Measurements from ENCODE around the gene PI4K2B. TPM values are rescaled to one million over a fixed set of nuclear protein-coding genes. Genes with fewer than 3 reads are reported as not detected.

The PI4K2B gene
- total and polyA plus RNA-seq, 2 of the 13 experiments (the other 11 are each of a cell fraction or from before 2014, with no cell fraction given), result 6.9 to 25.8 TPM

- TF ChIP-seq RARG (CRISPR knock-in tag; IDR thresholded peaks at IDR 0.05; ENCODE audit: low read depth), result no peak
- no peak for TF ChIP-seq HIC2 (CRISPR knock-in tag; IDR thresholded peaks at IDR 0.05; ENCODE audit: low read depth)
- TF ChIP-seq ZNF331 (CRISPR knock-in tag; IDR thresholded peaks at IDR 0.05), result peak; percentile 88
- TF ChIP-seq THAP11 (CRISPR knock-in tag; IDR thresholded peaks at IDR 0.05), result peak; percentile 95
- no peak for TF ChIP-seq ZFYVE20 (CRISPR knock-in tag; IDR thresholded peaks at IDR 0.05; ENCODE audit: borderline replicate concordance, low read depth)
- TF ChIP-seq RBM39 (IDR thresholded peaks at IDR 0.05; ENCODE audit: low read depth, low read length, poor library complexity, severe bottlenecking), result peak; percentile 85
- TF ChIP-seq RORA (CRISPR knock-in tag; IDR thresholded peaks at IDR 0.05), result no peak
- TF ChIP-seq AHR (CRISPR knock-in tag; IDR thresholded peaks at IDR 0.05), result peak; percentile 95
- peak; percentile 76; the same call in 1 of the 2 replicates for TF ChIP-seq ZNF766 (CRISPR knock-in tag; IDR thresholded peaks at IDR 0.05; ENCODE audit: borderline replicate concordance)
- TF ChIP-seq ZFP36 (IDR thresholded peaks at IDR 0.05; ENCODE audit: borderline replicate concordance, low read depth, low read length, partially characterized antibody), result no peak
- TF ChIP-seq ZNF337 (CRISPR knock-in tag; IDR thresholded peaks at IDR 0.05; ENCODE audit: borderline replicate concordance, low read depth), result peak; percentile 84; the same call in 1 of the 2 replicates
- peak; percentile 89 for TF ChIP-seq ZNF274 (CRISPR knock-in tag; IDR thresholded peaks at IDR 0.05)
- TF ChIP-seq DNMT1 (CRISPR knock-in tag; IDR thresholded peaks at IDR 0.05), result 0 out of 2 replicates have a peak, but pooled peaks have one; percentile 12
- TF ChIP-seq ZNF609 (CRISPR knock-in tag; IDR thresholded peaks at IDR 0.05; ENCODE audit: borderline replicate concordance), result peak; percentile 25; the same call in 1 of the 2 replicates
- no peak for TF ChIP-seq ZNF773 (CRISPR knock-in tag; IDR thresholded peaks at IDR 0.05; ENCODE audit: borderline replicate concordance)
- TF ChIP-seq NR2F6 (IDR thresholded peaks at IDR 0.05), result peak; percentile 48
- peak; percentile 78 for TF ChIP-seq NR2F6 (CRISPR knock-in tag; IDR thresholded peaks at IDR 0.05)
- TF ChIP-seq PAWR (CRISPR knock-in tag; IDR thresholded peaks at IDR 0.05; ENCODE audit: borderline replicate concordance), result no peak
- TF ChIP-seq HNRNPK (IDR thresholded peaks at IDR 0.05; ENCODE audit: low read depth, low read length, poor library complexity, severe bottlenecking), result peak; percentile 40
- TF ChIP-seq ZNF781 (CRISPR knock-in tag; IDR thresholded peaks at IDR 0.05; ENCODE audit: borderline replicate concordance, not compliant biosample characterization), result peak; percentile 57
- peak; percentile 93; the same call in 1 of the 2 replicates for TF ChIP-seq BRD4 (CRISPR knock-in tag; IDR thresholded peaks at IDR 0.05)
- peak; percentile 78; the same call in 1 of the 2 replicates for TF ChIP-seq MXD4 (CRISPR knock-in tag; IDR thresholded peaks at IDR 0.05)
- TF ChIP-seq TOE1 (CRISPR knock-in tag; IDR thresholded peaks at IDR 0.05), result peak; percentile 66; the same call in 1 of the 2 replicates
- no peak; the same call in 1 of the 2 replicates for TF ChIP-seq ZNF546 (CRISPR knock-in tag; conservative IDR thresholded peaks at IDR 0.05)
- TF ChIP-seq NBN (conservative IDR thresholded peaks at IDR 0.05), result no peak
These were observed 78.8 kb downstream of the PI4K2B start, which contains the start of gene ZCCHC4 (continued) for GRCh38 chr4:25312496-25313200.

All from HepG2 (cell line).